ENCODE measurements around the gene SLC19A1.
A peak's percentile ranks its signal among the peaks of the same experiment; 100 is the strongest.

SLC19A1 gene

GRCh38 chr21:45454926-45455673, 87.1 kb downstream of the SLC19A1 start:
- no peak for TF ChIP-seq CTCF (IDR thresholded peaks at IDR 0.05; ENCODE audit: control insufficient read depth, insufficient read depth, low read depth, low read length, missing control alignments)
- no peak for DNase-seq (ENCODE audit: low read depth)
- peak overlapping the region; percentile 17 for H3K4me3 ChIP-seq (ENCODE audit: control insufficient read depth, low read depth, low read length)

- no peak for DNase-seq (ENCODE audit: low read depth)
- no peak for TF ChIP-seq CTCF (IDR thresholded peaks at IDR 0.05; ENCODE audit: control insufficient read depth, insufficient read depth, low read depth, low read length, missing control alignments)
Observed at GRCh38 chr21:45454060-45454925, 87.9 kb downstream of the SLC19A1 start.

GRCh38 chr21:45453308-45453950, 88.8 kb downstream of the SLC19A1 start:
- no peak for TF ChIP-seq CTCF (IDR thresholded peaks at IDR 0.05; ENCODE audit: control insufficient read depth, insufficient read depth, low read depth, low read length, missing control alignments)
- no peak for DNase-seq (ENCODE audit: low read depth)
- no peak overlapping the region for H3K4me3 ChIP-seq (ENCODE audit: control insufficient read depth, low read depth, low read length)

More at GRCh38 chr21:45454060-45454925, 87.9 kb downstream of the SLC19A1 start:
- no peak overlapping the region for H3K4me3 ChIP-seq (ENCODE audit: control insufficient read depth, low read depth, low read length)

GRCh38 chr21:45452696-45453307, 89.4 kb downstream of the SLC19A1 start:
- no peak for DNase-seq (ENCODE audit: low read depth)
- H3K4me3 ChIP-seq (ENCODE audit: control insufficient read depth, low read depth, low read length) = no peak overlapping the region
- TF ChIP-seq CTCF (IDR thresholded peaks at IDR 0.05; ENCODE audit: control insufficient read depth, insufficient read depth, low read depth, low read length, missing control alignments) = no peak

GRCh38 chr21:45451771-45452182, 90.5 kb downstream of the SLC19A1 start:
- no peak for TF ChIP-seq CTCF (IDR thresholded peaks at IDR 0.05; ENCODE audit: control insufficient read depth, insufficient read depth, low read depth, low read length, missing control alignments)
- DNase-seq (ENCODE audit: low read depth) = no peak
- no peak overlapping the region for H3K4me3 ChIP-seq (ENCODE audit: control insufficient read depth, low read depth, low read length)

- no peak for TF ChIP-seq CTCF (IDR thresholded peaks at IDR 0.05; ENCODE audit: control insufficient read depth, insufficient read depth, low read depth, low read length, missing control alignments)
- no peak for DNase-seq (ENCODE audit: low read depth)
- no peak overlapping the region for H3K4me3 ChIP-seq (ENCODE audit: control insufficient read depth, low read depth, low read length)
Observed at GRCh38 chr21:45451091-45451740, 91.0 kb downstream of the SLC19A1 start.

All from AG09309 (cell line).